Testis (tissue), 3 donors: ENCODE data around the gene C12orf42. TPM values are rescaled to one million over a fixed set of nuclear protein-coding genes. Genes with fewer than 3 reads are reported as not detected.

Source experiments
- DNase-seq: peaks from one replicate; pipeline ENCODE4 v3.0.0-alpha.2; 2019
- H3K27ac ChIP-seq, 2 donors: fragments of 200-600 bp; sonication (generic); one replicate each; pipeline ENCODE4 v1.5.1; 2019
- H3K27me3 ChIP-seq: fragments of 200-600 bp; sonication (generic); one replicate; pipeline ENCODE4 v1.5.1; 2019
- H3K36me3 ChIP-seq: fragments of 200-600 bp; sonication (generic); one replicate; pipeline ENCODE4 v1.5.1; 2017; ENCODE audit warnings: low read depth; ENCODE audit errors: missing control alignments
- H3K4me1 ChIP-seq: fragments of 200-600 bp; sonication (generic); one replicate; pipeline ENCODE4 v1.5.1; 2019
- H3K4me3 ChIP-seq, 2 donors: fragments of 200-600 bp; sonication (generic); one replicate each; pipeline ENCODE4 v1.5.1; 2017 to 2019
- H3K9me3 ChIP-seq: fragments of 200-600 bp; sonication (generic); one replicate; pipeline ENCODE4 v1.5.1; 2017
- POLR2A ChIP-seq: fragments of 450-650 bp; IDR thresholded peaks from one replicate; pipeline ENCODE4 v1.6.1; 2017; ENCODE audit warnings: antibody characterized with exemption, mild to moderate bottlenecking, moderate library complexity
- WGBS, 2 donors: methylation state at CpG; one replicate each; pipeline ENCODE4 v1.1.5; 2018; 5-methylcytosine and 5-hydroxymethylcytosine counted together
- intact Hi-C: fragments of 100-400 bp; cut with DNase I; formaldehyde crosslinking; loops from one replicate; pipeline ENCODE4 v1.15.1; 2023; ENCODE audit warnings: low total_unique reads
- polyA plus RNA-seq: library from polyadenylated mRNA; stranded (reverse); fragments of 350-450 nt; fragmentation: Illumina TruSeq; extraction: RNeasy Lipid Tissue Mini Kit (QIAGEN cat#74804); gene quantifications from one replicate; pipeline ENCODE4 v1.2.3, GENCODE V29; 2014; ENCODE audit warnings: low read depth, low replicate concordance; ENCODE audit not compliant: insufficient read depth
- total RNA-seq, 2 donors: library from RNA; depleted of rRNA; stranded (reverse); fragments of >200 nt; gene quantifications; one replicate each; pipeline ENCODE4 v1.2.3, GENCODE V29; 2016
- TF ChIP-seq, protein P1 (sequence below), 3 experiments: fragments of 450-650 bp in 2 of 3; fragments of 200-600 bp in 1 of 3; sonication (generic) in 1 of 3; IDR thresholded peaks; one replicate each; pipeline ENCODE4 v1.5.1; 2016 to 2019; ENCODE audit warnings: antibody characterized with exemption in 3 of 3, mild to moderate bottlenecking in 2 of 3, moderate library complexity in 1 of 3

Gene C12orf42
- total and polyA plus RNA-seq, 3 donors from 2014 or later = 22.5 to 57.9 (median 46.8) TPM

GRCh38 chr12:103423516-103423910 is 72.3 kb downstream of the C12orf42 start:
- Histone ChIP-seq H3K36me3 (no peaks in the 10 kb centered on the region), H3K4me3 (no peak overlapping the region), H3K27ac (no peak overlapping the region), H3K9me3 (no peaks in the 10 kb centered on the region), H3K27me3 (no peaks in the 10 kb centered on the region), H3K4me1 (no peaks in the 10 kb centered on the region)
- no peak for TF ChIP-seq POLR2A
- TF ChIP-seq, protein P1, sequence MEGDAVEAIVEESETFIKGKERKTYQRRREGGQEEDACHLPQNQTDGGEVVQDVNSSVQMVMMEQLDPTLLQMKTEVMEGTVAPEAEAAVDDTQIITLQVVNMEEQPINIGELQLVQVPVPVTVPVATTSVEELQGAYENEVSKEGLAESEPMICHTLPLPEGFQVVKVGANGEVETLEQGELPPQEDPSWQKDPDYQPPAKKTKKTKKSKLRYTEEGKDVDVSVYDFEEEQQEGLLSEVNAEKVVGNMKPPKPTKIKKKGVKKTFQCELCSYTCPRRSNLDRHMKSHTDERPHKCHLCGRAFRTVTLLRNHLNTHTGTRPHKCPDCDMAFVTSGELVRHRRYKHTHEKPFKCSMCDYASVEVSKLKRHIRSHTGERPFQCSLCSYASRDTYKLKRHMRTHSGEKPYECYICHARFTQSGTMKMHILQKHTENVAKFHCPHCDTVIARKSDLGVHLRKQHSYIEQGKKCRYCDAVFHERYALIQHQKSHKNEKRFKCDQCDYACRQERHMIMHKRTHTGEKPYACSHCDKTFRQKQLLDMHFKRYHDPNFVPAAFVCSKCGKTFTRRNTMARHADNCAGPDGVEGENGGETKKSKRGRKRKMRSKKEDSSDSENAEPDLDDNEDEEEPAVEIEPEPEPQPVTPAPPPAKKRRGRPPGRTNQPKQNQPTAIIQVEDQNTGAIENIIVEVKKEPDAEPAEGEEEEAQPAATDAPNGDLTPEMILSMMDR (IDR thresholded peaks at IDR 0.05) = no peak
- WGBS, 2 donors = 32 to 49% methylated on average over 2 of the region's 2 CpGs
- intact Hi-C loops = no loop called here
- DNase-seq = no peak

DNA sequence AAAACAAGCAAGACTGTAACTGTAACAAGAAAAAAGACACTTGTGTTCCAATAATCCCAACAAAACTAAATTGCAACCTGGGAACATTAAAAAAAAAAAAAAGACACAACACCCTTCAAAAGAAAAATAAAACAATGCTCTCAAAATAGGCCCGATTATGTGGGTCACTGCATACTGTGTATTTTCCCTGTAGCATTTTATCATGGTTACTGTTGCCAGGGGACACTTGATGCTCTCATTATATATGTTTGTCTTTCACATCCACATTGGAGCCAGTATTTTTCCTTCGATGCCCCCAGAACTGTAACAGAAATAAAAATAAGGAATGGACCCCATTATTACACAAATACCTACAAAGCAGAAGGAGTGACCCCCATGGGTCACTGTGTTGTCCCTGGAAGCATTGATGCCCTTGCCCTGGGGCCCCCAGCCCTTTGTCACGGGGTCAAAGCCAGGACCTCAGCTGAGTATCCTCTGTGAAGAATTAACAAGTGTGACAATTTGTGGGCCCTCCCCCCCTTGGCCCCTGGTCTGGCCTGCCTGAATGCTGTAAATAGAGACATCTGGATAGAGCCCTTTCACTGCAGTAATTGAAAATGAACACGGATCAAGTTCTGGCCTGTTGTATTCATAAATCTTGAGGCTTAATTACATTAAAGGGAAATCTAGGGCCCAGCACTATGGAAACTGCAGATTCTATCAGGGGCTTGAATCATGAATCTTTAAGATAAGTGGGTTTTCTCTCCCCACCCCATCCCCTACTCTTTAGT is 72.8 kb downstream of the C12orf42 start:
- no peaks in the 10 kb centered on the region for H3K9me3 ChIP-seq
- TF ChIP-seq POLR2A = no peak
- TF ChIP-seq, protein P1 (IDR thresholded peaks at IDR 0.05) = no peak
- 38 to 55% methylated on average over 4 of the region's 4 CpGs for WGBS, 2 donors
- no peak overlapping the region for H3K27ac ChIP-seq
- no peak overlapping the region for H3K4me3 ChIP-seq
- no peaks in the 10 kb centered on the region for H3K36me3 ChIP-seq
- no peak for DNase-seq
- H3K4me1 ChIP-seq = no peaks in the 10 kb centered on the region
- H3K27me3 ChIP-seq = no peaks in the 10 kb centered on the region
- intact Hi-C loops = no loop called here

GRCh38 chr12:103422328-103422727 is 73.4 kb downstream of the C12orf42 start:
- Histone ChIP-seq H3K36me3 (no peaks in the 10 kb centered on the region), H3K4me1 (no peaks in the 10 kb centered on the region), H3K27me3 (no peaks in the 10 kb centered on the region), H3K27ac (no peak overlapping the region), H3K9me3 (no peaks in the 10 kb centered on the region), H3K4me3 (no peak overlapping the region)
- DNase-seq = no peak
- intact Hi-C loops = no loop called here
- 76 to 83% methylated on average over 4 of the region's 4 CpGs for WGBS, 2 donors
- TF ChIP-seq, protein P1 (IDR thresholded peaks at IDR 0.05) = no peak
- no peak for TF ChIP-seq POLR2A

DNA sequence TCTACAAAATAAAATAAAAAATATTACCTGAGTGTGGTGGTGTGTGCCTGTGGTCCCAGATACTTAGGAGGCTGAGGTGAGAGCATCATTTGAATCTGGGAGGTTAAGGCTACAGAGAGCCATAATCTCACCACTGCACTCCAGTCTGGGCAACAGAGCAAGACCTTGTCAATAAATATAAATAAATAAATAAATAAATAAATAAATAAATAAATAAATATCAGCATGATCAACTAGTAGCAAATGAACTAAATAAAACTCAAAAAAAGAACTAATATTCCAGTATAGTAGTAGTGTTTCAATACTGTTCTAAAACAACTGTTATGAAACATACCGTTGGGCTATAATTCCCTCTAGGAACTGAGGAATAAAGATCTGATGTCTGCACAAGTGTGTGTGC is 74.4 kb downstream of the C12orf42 start:
- H3K27ac ChIP-seq = no peak overlapping the region
- H3K27me3 ChIP-seq = no peaks in the 10 kb centered on the region
- DNase-seq = no peak
- 89 to 95% methylated on average over 1 of the region's 1 CpG for WGBS, 2 donors
- H3K36me3 ChIP-seq = no peaks in the 10 kb centered on the region
- intact Hi-C loops = no loop called here
- H3K4me1 ChIP-seq = no peaks in the 10 kb centered on the region
- TF ChIP-seq POLR2A = no peak
- TF ChIP-seq, protein P1 (IDR thresholded peaks at IDR 0.05) = no peak
- H3K4me3 ChIP-seq = no peak overlapping the region
- no peaks in the 10 kb centered on the region for H3K9me3 ChIP-seq

DNA sequence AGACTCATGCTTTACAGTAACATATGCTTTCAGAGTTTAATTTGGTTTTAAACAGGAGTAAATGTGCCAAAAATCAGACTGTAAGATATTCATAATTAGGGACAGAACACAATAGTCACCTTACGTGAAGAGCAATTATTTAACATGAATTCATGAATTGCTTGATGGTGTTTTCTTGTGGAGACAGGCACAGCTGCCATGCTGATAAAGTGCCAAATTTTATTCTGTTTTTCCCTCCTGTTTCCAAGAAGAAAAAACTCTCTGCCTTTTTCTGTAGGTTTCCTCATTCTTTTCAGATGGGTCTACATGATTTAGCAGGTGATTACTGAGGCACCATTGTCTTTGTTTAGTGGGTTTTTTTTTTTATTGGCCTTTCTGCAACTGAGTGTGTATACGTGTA is 80.1 kb downstream of the C12orf42 start:
- no peak for DNase-seq
- Histone ChIP-seq H3K9me3 (no peaks in the 10 kb centered on the region), H3K27me3 (no peaks in the 10 kb centered on the region), H3K4me1 (no peaks in the 10 kb centered on the region), H3K36me3 (no peaks in the 10 kb centered on the region), H3K27ac (no peak overlapping the region), H3K4me3 (no peak overlapping the region)
- WGBS, 2 donors = 79 to 80% methylated on average over 2 of the region's 2 CpGs
- no peak for TF ChIP-seq POLR2A
- TF ChIP-seq, protein P1 (IDR thresholded peaks at IDR 0.05) = no peak
- intact Hi-C loops = no loop called here
